Calu3 (cell line): Measurements from ENCODE around the gene CELSR1. TPM values are rescaled to one million over a fixed set of nuclear protein-coding genes. Genes with fewer than 3 reads are reported as not detected.

Experiments used
- BruUV-seq: library from RNA; stranded (reverse); fragments of 400-500 nt; replicated peaks from 2 replicates; lab custom pipeline; 2021; lab: Mats Ljungman, UMichigan
- CTCF ChIA-PET: fragments of 300-600 bp; sonication (Branson Sonifier 250); formaldehyde crosslinking; loops from one replicate; lab custom pipeline; 2022; ENCODE audit warnings: antibody characterized with exemption; lab: Charles Lee
- DNase-seq: peaks from one replicate; pipeline ENCODE4 v3.0.0; 2022
- H3K27ac Mint-ChIP-seq: one replicate; pipeline ENCODE4 v1.8.0; 2022; ENCODE audit warnings: mixed read lengths; ENCODE audit not compliant: unreplicated experiment
- H3K27me3 Mint-ChIP-seq: one replicate; pipeline ENCODE4 v1.8.0; 2022; ENCODE audit warnings: mixed read lengths; ENCODE audit not compliant: unreplicated experiment
- H3K36me3 Mint-ChIP-seq: one replicate; pipeline ENCODE4 v1.8.0; 2022; ENCODE audit warnings: mild to moderate bottlenecking, moderate library complexity, mixed read lengths; ENCODE audit not compliant: insufficient read depth, unreplicated experiment
- H3K4me1 Mint-ChIP-seq: one replicate; pipeline ENCODE4 v1.8.0; 2022; ENCODE audit warnings: mild to moderate bottlenecking, low read depth, mixed read lengths; ENCODE audit not compliant: unreplicated experiment
- H3K4me3 Mint-ChIP-seq: one replicate; pipeline ENCODE4 v1.8.0; 2022; ENCODE audit warnings: mild to moderate bottlenecking, low read depth, moderate library complexity, mixed read lengths; ENCODE audit not compliant: unreplicated experiment
- H3K9me3 Mint-ChIP-seq: one replicate; pipeline ENCODE4 v1.8.0; 2022; ENCODE audit warnings: low read depth, mixed read lengths; ENCODE audit not compliant: unreplicated experiment
- CTCF ChIP-seq: fragments of 200-600 bp; IDR thresholded peaks from one replicate; pipeline ENCODE4 v1.8.0; 2022; ENCODE audit warnings: antibody characterized with exemption; ENCODE audit not compliant: unreplicated experiment
- intact Hi-C: fragments of 100-400 bp; cut with micrococcal nuclease; formaldehyde crosslinking; loops from one replicate; pipeline ENCODE4 v1.10.0; 2022; ENCODE audit not compliant: unreplicated experiment
- total RNA-seq: library from RNA; stranded (reverse); gene quantifications from 2 replicates; pipeline ENCODE4 v1.2.3, GENCODE V29; 2022

The CELSR1 gene
- total RNA-seq, 1 experiment from 2014 or later = 45.5 TPM

GRCh38 chr22:46335201-46336118, 202.0 kb downstream of the CELSR1 start, which contains the start of gene TRMU:
Gene TRMU (plus strand): TSS chr22:46335714. CDS start chr22:46335765, 51 bp downstream.
- CTCF ChIA-PET = interaction anchor here (0.7 to 1.9 kb wide), 2 partner anchors 8 to 32 kb away, joined by 3 to 7 read pairs; no protein-coding TSS in a partner anchor
- no peak for TF ChIP-seq CTCF

GRCh38 chr22:46331496-46331895, 205.9 kb downstream of the CELSR1 start:
- no peak overlapping the region for H3K4me3 Mint-ChIP-seq
- H3K9me3 Mint-ChIP-seq = no peaks in the 10 kb centered on the region
- no peak for DNase-seq
- peaks cover 4% of the 10 kb centered on the region for H3K4me1 Mint-ChIP-seq
- no peaks in the 10 kb centered on the region for H3K27me3 Mint-ChIP-seq
- no peak for TF ChIP-seq CTCF
- no peak overlapping the region for H3K27ac Mint-ChIP-seq
- peaks cover 56% of the 10 kb centered on the region for H3K36me3 Mint-ChIP-seq
- CTCF ChIA-PET = no interaction called here
- intact Hi-C loops = no loop called here
- BruUV-seq = no TSS peak

More at GRCh38 chr22:46335201-46336118, 202.0 kb downstream of the CELSR1 start, which contains the start of gene TRMU:
- peaks cover 61% of the 10 kb centered on the region for H3K36me3 Mint-ChIP-seq
- peak within 1 kb of the TSS; percentile 82 for H3K4me3 Mint-ChIP-seq
- DNase-seq = peak; percentile 89
- no peaks in the 10 kb centered on the region for H3K9me3 Mint-ChIP-seq
- H3K4me1 Mint-ChIP-seq = peaks cover 10% of the 10 kb centered on the region
- intact Hi-C loops = no loop called here
- BruUV-seq = TSS peak; percentile 84
- H3K27ac Mint-ChIP-seq = peak within 1 kb of the TSS; percentile 66
- no peaks in the 10 kb centered on the region for H3K27me3 Mint-ChIP-seq

- TF ChIP-seq CTCF = no peak
- CTCF ChIA-PET = interaction anchor here (0.6 kb wide), 1 partner anchor 293 kb away, joined by 7 read pairs; no protein-coding TSS in a partner anchor
- intact Hi-C loops = no loop called here
- no peak overlapping the region for H3K4me3 Mint-ChIP-seq
- BruUV-seq = no TSS peak
- no peak overlapping the region for H3K27ac Mint-ChIP-seq
- no peaks in the 10 kb centered on the region for H3K27me3 Mint-ChIP-seq
- DNase-seq = no peak
- H3K9me3 Mint-ChIP-seq = no peaks in the 10 kb centered on the region
- H3K36me3 Mint-ChIP-seq = peaks cover 53% of the 10 kb centered on the region
- H3K4me1 Mint-ChIP-seq = no peaks in the 10 kb centered on the region
These were observed 207.0 kb downstream of the CELSR1 start for GRCh38 chr22:46330426-46330825.

- Mint-ChIP-seq H3K27me3 (no peaks in the 10 kb centered on the region), H3K4me3 (no peak overlapping the region), H3K36me3 (peaks cover 50% of the 10 kb centered on the region), H3K4me1 (no peaks in the 10 kb centered on the region), H3K27ac (no peak overlapping the region), H3K9me3 (no peaks in the 10 kb centered on the region)
- CTCF ChIA-PET = no interaction called here
- intact Hi-C loops = no loop called here
- no TSS peak for BruUV-seq
- no peak for TF ChIP-seq CTCF
- no peak for DNase-seq
These were observed 207.8 kb downstream of the CELSR1 start for GRCh38 chr22:46329616-46330015.
